GM18526 (cell line): ENCODE results near the gene ADI1.

ENCODE experiments used
- POLR2A ChIP-seq: IDR thresholded peaks from 3 replicates; pipeline ENCODE4 v1.6.1; 2011; ENCODE audit not compliant: insufficient read length; ENCODE audit errors: extremely low read depth

ADI1 gene, protein sequence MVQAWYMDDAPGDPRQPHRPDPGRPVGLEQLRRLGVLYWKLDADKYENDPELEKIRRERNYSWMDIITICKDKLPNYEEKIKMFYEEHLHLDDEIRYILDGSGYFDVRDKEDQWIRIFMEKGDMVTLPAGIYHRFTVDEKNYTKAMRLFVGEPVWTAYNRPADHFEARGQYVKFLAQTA

DNA sequence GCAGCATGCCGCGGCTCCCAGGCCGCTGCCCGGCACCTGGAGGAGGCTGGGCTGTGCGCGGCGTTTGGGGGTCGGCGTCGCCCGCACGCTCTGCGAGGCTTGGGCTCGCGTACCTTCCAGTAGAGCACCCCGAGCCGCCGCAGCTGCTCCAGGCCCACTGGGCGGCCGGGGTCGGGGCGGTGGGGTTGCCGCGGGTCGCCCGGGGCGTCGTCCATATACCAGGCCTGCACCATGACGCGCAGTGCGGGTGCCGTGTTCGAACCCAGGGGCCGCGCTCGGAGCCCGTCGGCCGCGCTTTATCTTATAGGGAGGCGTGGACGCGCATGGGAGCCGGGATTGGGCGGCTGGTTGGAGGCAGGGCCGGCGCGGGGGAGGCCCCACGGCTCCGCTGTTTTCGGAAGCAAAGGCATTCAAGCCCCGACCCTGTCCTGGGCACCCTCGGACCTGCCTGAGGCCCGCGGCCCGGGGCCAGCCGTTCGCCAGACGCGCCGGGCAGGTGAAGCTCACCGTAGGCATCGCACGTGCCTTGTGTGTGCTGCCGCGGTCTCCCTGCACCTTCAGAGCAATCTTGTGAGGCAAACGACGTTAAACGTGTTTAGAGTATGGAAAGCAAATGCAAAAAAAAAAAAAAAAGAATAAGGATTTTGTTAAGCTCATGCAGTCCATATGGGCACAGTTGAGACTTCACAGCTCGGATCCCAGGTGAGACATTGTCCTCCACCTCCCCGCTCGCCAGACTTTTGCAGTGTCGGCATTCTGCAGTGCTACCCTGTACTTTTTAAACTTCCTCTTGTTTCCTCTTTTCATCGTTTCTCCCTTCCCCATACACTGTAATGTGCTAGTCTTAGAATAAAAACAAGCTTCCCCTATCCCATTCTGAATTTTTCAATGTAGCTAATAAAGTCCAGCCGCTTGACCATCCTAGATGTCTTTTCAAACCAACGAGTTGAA lies at the start of gene ADI1:
TSS of gene ADI1 (minus strand) at position 277 of the 951 bp plus-strand sequence. CDS start at position 233, 44 bp downstream.
- peak; percentile 88 for TF ChIP-seq POLR2A

DNA sequence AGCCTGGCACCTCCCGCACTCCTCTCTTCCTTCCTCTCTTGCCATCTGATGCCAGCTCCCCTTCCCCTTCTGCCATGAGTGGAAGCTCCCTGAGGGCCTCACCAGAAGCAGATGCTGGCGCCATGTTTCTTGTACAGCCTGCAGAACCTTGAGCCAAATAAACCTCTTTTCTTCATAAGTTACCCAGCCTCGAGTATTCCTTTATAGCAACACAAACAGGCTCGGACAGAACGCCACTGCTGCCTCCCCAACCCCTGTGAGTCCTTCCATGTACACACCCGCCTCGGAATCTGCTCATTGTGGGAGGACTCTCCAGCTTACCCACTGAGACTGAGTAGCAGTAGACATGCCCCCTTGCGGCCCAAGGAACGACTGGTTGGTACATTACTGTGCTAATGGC lies 47.5 kb upstream of the ADI1 start:
- TF ChIP-seq POLR2A, result no peak

DNA sequence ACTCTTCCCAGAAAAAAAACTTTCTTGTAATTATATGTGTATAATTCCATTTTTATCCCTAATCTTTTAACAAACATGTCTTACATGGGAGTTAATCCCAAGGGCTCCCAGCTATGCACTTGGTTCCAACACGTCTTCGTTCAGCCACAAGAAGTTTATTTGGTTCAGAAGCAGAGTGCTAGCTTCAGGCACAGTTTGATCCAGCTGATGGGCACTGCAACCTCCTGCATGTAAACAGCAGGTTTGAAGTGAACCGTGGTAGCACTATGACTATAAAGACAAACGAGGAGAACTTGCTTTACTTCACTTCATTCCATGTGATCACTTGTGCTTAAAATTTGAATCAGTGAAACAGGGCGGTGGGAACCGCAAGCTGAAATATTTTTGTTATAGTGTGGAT lies 45.8 kb upstream of the ADI1 start:
- no peak for TF ChIP-seq POLR2A

DNA sequence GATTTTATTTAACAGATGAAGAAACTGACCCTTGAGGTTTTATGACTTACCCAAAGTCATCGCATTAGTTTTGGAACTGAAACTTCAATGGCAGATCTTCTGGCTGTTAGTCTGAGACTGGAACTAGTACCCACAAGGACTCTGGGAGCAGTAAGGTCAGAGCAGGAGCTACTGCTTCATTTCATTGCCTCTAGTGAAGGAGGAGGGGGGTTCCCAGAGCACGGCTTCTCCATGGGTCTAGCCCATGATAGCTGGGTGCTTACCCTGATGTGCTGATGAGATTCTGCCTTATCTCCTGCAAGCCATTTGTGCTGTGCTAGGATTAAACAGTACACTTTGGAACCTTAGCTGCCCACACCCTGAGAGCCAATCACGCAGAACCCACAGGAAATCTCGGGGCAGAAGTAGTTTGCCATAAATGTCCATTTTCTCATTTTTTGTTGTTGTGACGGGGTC lies 44.2 kb upstream of the ADI1 start:
- no peak for TF ChIP-seq POLR2A

DNA sequence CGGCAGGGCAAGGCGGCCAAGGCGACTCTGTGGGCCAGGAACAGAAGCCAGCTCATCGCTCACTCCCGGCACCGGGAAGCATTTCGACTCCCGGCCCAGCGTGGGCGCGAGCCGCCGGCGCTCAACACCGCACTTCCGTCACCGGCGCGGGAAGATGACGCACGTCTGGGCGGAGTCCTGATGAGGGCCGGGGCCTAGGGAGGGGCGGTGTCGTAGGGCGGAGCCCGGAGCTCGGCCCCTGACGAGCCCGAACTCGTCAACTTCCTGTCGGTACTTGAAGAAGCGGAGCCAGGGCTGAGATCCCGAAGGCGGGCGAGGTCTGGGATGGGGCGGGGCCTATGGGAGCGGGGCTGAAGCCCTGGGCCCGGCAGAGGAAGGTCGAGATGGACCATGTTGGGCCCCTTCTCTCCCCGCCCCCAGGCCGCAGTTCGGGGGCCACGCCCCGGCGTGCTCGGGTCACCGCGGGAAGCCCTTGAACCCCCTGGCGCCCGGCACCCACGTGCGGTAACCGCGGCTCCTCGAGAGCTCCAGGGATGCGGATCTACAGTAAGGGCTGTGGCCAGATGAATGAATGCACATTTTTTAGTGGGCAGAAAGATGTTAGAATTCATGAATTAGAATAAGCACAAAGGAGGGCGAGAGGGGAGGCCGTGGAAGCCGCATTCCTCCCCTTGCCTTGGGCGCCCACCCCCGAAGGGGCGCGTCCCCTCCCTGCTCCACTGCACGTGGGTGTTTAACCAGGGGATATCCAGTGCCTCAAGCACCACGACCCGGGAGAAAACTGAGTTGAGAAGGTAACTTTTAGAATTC lies 39.1 kb upstream of the ADI1 start, which contains the start of gene RNASEH1:
TSS of gene RNASEH1 (minus strand) at position 129 of the 810 bp plus-strand sequence. CDS start at position 56, 73 bp downstream.
- peak; percentile 88 for TF ChIP-seq POLR2A

DNA sequence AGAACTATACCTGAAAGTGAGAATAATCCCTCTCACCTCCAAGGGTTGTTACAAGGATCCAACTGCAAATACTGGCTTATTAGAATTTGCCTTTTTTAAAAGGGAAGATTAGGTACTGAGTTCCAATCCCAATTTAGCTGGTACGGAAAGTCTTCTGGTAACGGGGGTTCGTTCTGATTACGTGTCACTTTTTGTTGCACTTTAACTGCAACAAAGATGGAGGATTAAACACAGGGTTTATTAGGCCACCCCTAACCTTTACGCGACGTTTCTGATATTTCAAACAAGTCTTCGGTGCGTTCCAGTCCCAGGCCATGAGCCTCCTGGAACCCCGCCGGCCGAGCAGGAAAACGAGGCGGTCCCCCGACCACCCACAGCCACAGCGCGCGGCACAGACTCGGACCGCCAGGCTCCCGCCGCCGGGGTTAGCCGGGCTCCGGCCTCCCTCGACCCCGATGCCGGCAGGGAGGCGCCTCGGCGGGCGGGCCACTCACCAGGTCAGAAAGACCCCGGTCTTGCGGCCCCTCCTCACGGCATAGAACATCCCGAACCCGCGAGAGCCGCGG lies 38.4 kb upstream of the ADI1 start:
- no peak for TF ChIP-seq POLR2A

DNA sequence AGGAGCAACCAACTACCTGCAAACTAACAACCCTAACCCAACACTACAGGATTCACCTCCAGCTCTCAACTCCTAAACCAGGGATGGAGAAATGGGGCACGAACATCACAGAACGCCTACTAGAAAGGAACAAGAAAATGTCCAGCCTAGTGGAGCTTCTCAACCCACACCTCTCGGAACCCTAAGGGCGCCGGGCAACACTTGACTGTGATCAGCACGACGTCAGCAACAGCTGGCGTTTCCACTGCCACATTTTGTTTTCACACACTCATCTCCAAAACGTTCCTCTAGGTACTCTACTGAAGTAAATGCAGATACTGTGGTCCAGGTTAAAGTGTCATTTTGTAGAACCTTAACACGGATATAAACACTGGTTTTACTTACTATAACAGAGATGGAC lies 34.6 kb upstream of the ADI1 start:
- no peak for TF ChIP-seq POLR2A

DNA sequence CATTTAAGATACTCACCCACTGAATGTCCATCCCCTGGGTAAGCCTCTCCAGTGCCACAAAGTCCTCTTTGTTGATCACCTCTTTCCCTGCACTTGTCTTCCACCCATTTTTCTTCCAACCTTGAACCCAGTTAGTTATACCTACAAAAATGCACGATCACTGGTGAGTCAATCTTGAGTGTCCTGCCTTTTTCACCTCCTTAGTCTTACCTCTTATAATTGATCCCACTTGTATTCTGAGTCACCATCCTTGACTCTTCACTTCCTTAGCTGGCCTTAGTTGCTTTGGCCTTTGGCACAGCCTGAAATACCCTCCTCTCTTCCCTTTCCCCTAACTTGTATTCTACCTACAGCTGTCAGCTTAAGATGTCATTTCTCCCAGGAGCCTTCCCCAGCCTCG lies 28.6 kb upstream of the ADI1 start:
- TF ChIP-seq POLR2A, result no peak

DNA sequence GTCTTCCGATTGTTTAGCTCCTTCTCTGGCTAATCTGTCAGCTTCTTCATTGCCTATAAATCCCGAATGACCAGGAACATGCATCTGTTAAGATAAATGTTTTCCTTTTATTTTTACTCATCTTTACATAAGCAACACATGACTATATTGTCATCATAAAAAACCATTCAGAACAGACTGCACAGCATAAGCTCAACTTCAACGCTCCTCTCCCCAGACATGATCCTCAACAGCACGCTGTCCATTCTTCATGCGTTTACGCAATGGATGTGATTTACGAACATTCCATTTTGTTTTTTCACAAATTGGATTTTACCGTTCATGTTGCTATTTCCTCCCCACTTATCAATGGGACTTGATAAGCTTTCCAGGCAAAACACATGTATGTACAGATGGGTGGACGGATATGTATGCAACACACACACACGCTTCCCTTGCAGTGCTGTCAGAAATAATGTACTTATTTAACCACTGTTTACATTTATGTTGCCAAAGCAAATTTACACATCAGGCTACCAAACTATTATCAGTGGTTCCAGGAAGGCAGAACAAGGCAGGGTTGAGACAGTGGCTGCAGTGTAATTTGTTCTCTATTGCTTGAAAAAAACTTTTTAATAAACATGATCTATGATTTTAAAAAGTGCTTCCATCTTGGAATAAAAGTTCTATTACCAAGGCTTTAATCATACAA lies 26.6 kb upstream of the ADI1 start:
- no peak for TF ChIP-seq POLR2A

DNA sequence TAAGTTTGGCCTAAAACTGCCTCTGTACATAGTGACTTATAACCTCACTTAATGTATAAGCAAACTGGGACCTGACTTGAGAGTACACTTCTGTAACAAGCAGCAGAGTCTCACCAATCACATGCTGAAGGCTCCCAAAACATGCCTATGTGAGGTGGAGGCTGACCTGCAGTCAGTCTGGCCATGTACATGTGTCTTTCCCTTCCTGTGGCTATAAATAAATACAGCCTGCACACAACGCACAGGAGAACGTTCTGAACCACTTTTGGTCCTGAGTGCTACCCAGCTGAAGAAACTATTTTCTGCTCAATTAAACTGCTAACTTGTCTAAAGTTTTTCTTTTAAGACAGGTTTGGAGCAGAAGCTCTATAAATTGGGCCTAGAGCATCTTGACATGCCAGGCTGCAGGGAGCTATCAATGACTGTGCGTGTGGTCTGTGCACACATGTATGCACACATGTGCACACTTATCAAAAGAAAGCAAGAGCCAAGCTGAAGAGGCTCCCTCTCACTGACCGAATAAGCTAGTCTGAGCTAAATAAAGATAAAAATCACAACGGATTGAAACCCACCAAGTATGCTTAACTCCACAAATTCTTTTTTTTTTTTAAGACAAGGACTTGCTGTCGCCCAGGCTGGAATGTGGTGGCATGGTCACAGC lies 23.8 kb upstream of the ADI1 start:
- no peak for TF ChIP-seq POLR2A

DNA sequence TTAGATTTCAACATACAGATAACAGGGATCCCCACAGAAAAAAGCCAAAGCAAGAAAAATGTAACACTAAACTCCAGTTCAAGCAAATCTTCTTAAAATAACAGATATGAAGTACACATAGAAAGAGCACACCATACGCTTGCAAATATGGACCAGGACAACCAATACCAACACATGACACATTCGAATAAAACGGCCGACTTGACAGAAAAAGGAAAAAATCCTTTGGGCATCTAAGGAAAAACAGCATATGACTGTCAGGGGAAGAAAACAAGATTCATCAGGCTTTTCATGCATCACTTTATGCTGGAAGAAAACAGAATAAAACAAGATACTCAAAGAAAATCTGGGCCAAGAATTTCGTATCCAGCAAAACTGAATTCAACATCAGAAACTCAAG lies 22.8 kb upstream of the ADI1 start:
- TF ChIP-seq POLR2A, result no peak

DNA sequence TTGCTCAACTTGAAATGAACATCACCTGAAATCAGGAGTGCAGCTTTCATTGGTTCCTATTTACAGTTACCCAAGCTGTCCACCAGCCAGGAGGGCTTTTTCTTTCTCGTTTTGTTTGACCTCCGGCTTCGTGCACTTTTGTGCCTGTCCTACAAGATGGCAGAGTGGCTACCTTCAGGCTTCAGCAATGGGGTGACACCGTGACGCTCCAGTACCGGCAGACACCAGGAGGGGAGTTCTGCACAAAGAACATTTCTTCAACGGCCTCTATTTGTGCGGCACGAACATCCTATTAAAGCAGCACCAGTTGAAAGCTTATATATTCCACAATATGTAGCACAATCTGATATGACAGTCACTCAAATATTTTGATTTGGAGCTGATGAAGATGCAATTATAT lies 20.5 kb upstream of the ADI1 start:
- TF ChIP-seq POLR2A, result no peak

DNA sequence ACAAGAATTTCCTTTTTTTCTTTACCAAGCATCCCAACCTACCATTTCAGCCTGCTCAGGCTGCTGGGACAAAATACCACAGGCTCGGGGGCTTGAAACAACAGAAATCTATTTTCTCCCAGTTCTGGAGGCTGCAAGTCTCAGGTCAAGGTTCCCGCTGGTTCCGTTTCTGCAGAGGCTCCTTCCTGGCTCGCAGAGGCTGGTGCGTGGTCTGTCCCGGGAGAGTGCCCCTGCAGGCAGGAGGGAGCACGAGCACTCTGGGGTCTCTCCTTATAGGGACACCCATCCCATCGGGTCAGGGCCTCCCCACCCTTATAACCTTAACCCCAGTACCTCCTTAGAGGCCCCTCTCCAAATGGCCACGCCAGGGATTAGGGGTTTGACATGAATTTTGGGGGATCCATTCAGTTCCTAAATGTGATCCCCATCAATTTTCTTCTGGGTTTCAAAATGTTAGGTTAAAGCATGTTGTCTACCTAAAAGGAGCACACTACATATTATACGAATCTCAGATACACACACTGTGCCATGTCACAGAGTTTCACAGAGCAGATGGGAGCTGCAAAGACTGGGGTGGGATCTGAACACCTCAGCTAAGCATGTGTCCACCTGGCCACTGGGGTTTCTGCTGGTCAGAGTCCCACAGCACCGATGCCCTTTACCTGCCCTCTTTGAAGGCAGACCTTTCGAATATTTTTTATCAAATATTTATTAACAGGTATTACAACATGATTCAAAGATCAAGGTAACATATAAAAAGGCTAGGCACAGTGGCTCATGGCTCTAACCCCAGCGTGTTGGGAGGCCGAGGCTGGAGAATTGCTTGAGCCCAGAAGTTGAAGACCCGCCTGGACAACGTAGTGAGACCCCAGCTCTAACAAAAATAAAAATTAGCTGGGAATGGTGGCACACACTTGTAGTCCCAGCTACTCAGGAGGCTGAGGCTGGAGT lies 17.6 kb upstream of the ADI1 start:
- TF ChIP-seq POLR2A, result no peak
